ENCODE measurements around the gene ISY1.
"Not testable (repeated sequence)": the region's sequence is repeated elsewhere in the genome, so short reads cannot be mapped to it uniquely, and the experiment has no call there.

DNA sequence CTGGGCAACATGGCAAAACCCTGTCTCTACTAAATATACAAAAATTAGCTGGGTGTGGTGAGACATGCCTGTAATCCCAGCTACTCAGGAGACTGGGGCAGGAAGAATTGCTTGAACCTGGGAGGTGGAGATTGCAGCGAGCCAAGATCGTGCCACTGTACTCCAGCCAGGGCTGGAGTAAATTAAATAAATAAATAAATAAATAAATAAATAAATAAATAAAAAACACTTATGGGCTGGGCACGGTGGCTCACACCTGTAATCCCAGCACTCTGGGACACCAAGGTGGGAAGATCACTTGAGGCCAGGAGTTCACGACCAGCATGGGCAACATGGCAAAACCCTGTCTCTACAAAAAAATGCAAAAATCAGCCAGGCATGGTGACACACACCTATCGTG, 19.9 kb downstream of the ISY1 start:
- not testable (repeated sequence) for TF ChIP-seq CTCF (IDR thresholded peaks at IDR 0.05); EP300 (IDR thresholded peaks at IDR 0.05; ENCODE audit: low read depth); POLR2A (IDR thresholded peaks at IDR 0.05)
